K562 (cell line): ENCODE results near the gene ULK3. TPM values are rescaled to one million over a fixed set of nuclear protein-coding genes. Genes with fewer than 3 reads are reported as not detected.

Source experiments
- ATAC-seq: fragments of 200-7000 bp; cut with Tn5 transposase; 3 replicates; pipeline ENCODE4 v1.9.1; 2020; ENCODE audit warnings: moderate library complexity
- BruUV-seq: library from RNA; stranded (reverse); fragments of 400-500 nt; replicated peaks from 2 replicates; lab custom pipeline; 2021; lab: Mats Ljungman, UMichigan
- CTCF ChIA-PET: fragments of 300-600 bp; formaldehyde crosslinking; extraction: SDS; loops from one replicate; lab custom pipeline; 2021; ENCODE audit warnings: low intra/inter-chr PET ratio; lab: Yijun Ruan, JAX
- POLR2A ChIA-PET: fragments of 300-600, 350-650 bp; sonication (Branson Sonifier 250); formaldehyde crosslinking; extraction: SDS; loops from one replicate; lab custom pipeline; 2021; ENCODE audit warnings: antibody characterized with exemption, inconsistent platforms; lab: Yijun Ruan, JAX
- DNase-seq, 4 experiments: peaks; one replicate each; pipeline versions ENCODE4 v3.0.0 to v3.0.0-alpha.2; 2011 to 2018; ENCODE audit warnings: low spot score in 3 of 4, mixed read lengths in 3 of 4; ENCODE audit errors: extremely low read depth in 1 of 4
- FAIRE-seq: peaks from 2 replicates; lab custom pipeline; 2011; peaks lifted over from hg19 to GRCh38; lab: Jason Lieb, UNC
- H2AFZ ChIP-seq: 2 replicates; pipeline ENCODE4 v1.6.0; 2011; ENCODE audit warnings: low read depth, low read length, control low read depth, inconsistent platforms
- H3K27ac ChIP-seq: fragments of 200-600 bp; 3 replicates; pipeline ENCODE4 v1.8.0; 2011; ENCODE audit warnings: low read depth, mild to moderate bottlenecking, control low read depth, inconsistent platforms, low read length, moderate library complexity, mixed read lengths; ENCODE audit errors: extremely low read depth
- H3K27me3 ChIP-seq, 2 experiments: fragments of 300-600 bp in 1 of 2; 2 replicates in 1 of 2; 3 replicates in 1 of 2; pipeline versions ENCODE4 v1.6.0 to v1.8.0; 2011; ENCODE audit warnings: inconsistent platforms in 2 of 2, low read length in 2 of 2, mild to moderate bottlenecking in 1 of 2, mixed read lengths in 1 of 2, moderate library complexity in 1 of 2; ENCODE audit not compliant: control insufficient read depth in 2 of 2, insufficient read depth in 2 of 2
- H3K36me3 ChIP-seq: fragments of 300-600 bp; 3 replicates; pipeline ENCODE4 v1.8.0; 2011; ENCODE audit warnings: mild to moderate bottlenecking, low read length, inconsistent platforms; ENCODE audit not compliant: control insufficient read depth, insufficient read depth
- H3K4me1 ChIP-seq, 2 experiments: fragments of 200-600 bp in 1 of 2; replicated peaks in 1 of 2; 2 replicates in 1 of 2; 3 replicates in 1 of 2; pipeline versions ENCODE4 v1.5.1 to v1.8.0; 2011; ENCODE audit warnings: inconsistent platforms in 2 of 2, low read length in 2 of 2, mild to moderate bottlenecking in 1 of 2, mixed read lengths in 1 of 2, moderate library complexity in 1 of 2; ENCODE audit not compliant: control insufficient read depth in 2 of 2, insufficient read depth in 2 of 2
- H3K4me2 ChIP-seq: 2 replicates; pipeline ENCODE4 v1.6.1; 2011; ENCODE audit warnings: low read length, control low read depth, inconsistent platforms, mixed read lengths; ENCODE audit not compliant: insufficient read depth
- H3K4me3 ChIP-seq: fragments of 200-600 bp; sonication (generic), shearing (Covaris generic); 2 replicates; pipeline ENCODE4 v1.5.1; 2016; ENCODE audit warnings: control low read depth, inconsistent platforms
- H3K79me2 ChIP-seq: fragments of 200-600 bp; 3 replicates; pipeline ENCODE4 v1.8.0; 2011; ENCODE audit warnings: low read length, inconsistent platforms; ENCODE audit not compliant: control insufficient read depth, insufficient read depth
- H3K9ac ChIP-seq, 2 experiments: 2 replicates each; pipeline versions ENCODE4 v1.6.0 to v1.6.1; 2011; ENCODE audit warnings: low read depth in 2 of 2, low read length in 2 of 2, control low read depth in 1 of 2, inconsistent platforms in 1 of 2, mild to moderate bottlenecking in 1 of 2, mixed read lengths in 1 of 2; ENCODE audit not compliant: insufficient read depth in 1 of 2
- H3K9me1 ChIP-seq: one replicate; pipeline ENCODE4 v1.6.0; 2011; ENCODE audit warnings: inconsistent platforms, mild to moderate bottlenecking, low read length, moderate library complexity; ENCODE audit not compliant: control insufficient read depth, insufficient read depth
- H3K9me3 ChIP-seq: replicated peaks from 2 replicates; pipeline ENCODE4 v1.5.1; 2011; ENCODE audit warnings: low read depth, low read length, inconsistent platforms; ENCODE audit not compliant: control insufficient read depth, insufficient read depth
- H4K20me1 ChIP-seq: replicated peaks from 2 replicates; pipeline ENCODE4 v1.6.1; 2011; ENCODE audit warnings: low read length, inconsistent platforms, mixed read lengths; ENCODE audit not compliant: control insufficient read depth, insufficient read depth
- CHD4 ChIP-seq: fragments of 200-600 bp; sonication (generic); IDR thresholded peaks from 3 replicates; pipeline ENCODE4 v1.6.1; 2012; ENCODE audit warnings: low read depth, mild to moderate bottlenecking, mixed read lengths, low read length, inconsistent platforms; ENCODE audit not compliant: insufficient read depth, insufficient replicate concordance, poor library complexity, severe bottlenecking
- ZFP36 ChIP-seq: fragments of 150-350 bp; IDR thresholded peaks from 2 replicates; pipeline ENCODE4 v1.6.1; 2018; ENCODE audit warnings: low read length, low read depth; ENCODE audit not compliant: partially characterized antibody
- WGBS: fragments of 100-300 bp; shearing (Covaris generic); methylation state at CpG from one replicate; pipeline ENCODE4 v1.1.6; 2016; ENCODE audit warnings: low coverage, mixed read lengths; ENCODE audit not compliant: insufficient coverage; ENCODE audit errors: missing lambda C conversion rate; 5-methylcytosine and 5-hydroxymethylcytosine counted together
- in situ Hi-C: fragments of 300-500 bp; cut with MboI; formaldehyde crosslinking; loops from 4 replicates; pipeline ENCODE4 v1.15.0; 2018; ENCODE audit warnings: inconsistent platforms, mixed read lengths
- intact Hi-C: fragments of 100-400 bp; cut with micrococcal nuclease; formaldehyde crosslinking; loops from 2 replicates; pipeline ENCODE4 v1.14.2; 2022
- polyA plus RNA-seq, 8 experiments: library from polyadenylated mRNA; depleted of rRNA in 4 of 8; stranded (reverse) in 5 of 8; unstranded in 3 of 8; fragments of >200 nt; fragmentation: Nextera tagmentation in 2 of 8; fragmentation: Illumina TruSeq in 1 of 8; extraction: Ambion mirVana in 2 of 8; extraction: Trizol in 1 of 8; gene quantifications; 2 replicates each; pipeline versions ENCODE4 v1.2.1 to v1.2.3, GENCODE V29; 2011 to 2014; ENCODE audit warnings: inconsistent platforms in 1 of 8, missing spikeins in 1 of 8
- total RNA-seq, 7 experiments: library from RNA; depleted of rRNA in 6 of 7; stranded (reverse); fragments of >200 nt in 6 of 7; fragmentation: Illumina TruSeq in 2 of 7; extraction: Trizol in 2 of 7; gene quantifications; 2 replicates each; pipeline versions ENCODE4 v1.2.1 to v1.2.3, GENCODE V29; 2011 to 2021; ENCODE audit warnings: low replicate concordance in 1 of 7
- TF ChIP-seq, protein P1 (sequence below): sonication (generic); formaldehyde crosslinking; IDR thresholded peaks from 2 replicates; pipeline ENCODE4 v1.8.1; 2023; ENCODE audit warnings: mild to moderate bottlenecking, missing genetic modification reagents

The ULK3 gene
- total and polyA plus RNA-seq, 9 of the 15 experiments (the other 6 are each of a cell fraction or from before 2014, with no cell fraction given), result 0.68 to 68.0 (median 34.9) TPM

DNA sequence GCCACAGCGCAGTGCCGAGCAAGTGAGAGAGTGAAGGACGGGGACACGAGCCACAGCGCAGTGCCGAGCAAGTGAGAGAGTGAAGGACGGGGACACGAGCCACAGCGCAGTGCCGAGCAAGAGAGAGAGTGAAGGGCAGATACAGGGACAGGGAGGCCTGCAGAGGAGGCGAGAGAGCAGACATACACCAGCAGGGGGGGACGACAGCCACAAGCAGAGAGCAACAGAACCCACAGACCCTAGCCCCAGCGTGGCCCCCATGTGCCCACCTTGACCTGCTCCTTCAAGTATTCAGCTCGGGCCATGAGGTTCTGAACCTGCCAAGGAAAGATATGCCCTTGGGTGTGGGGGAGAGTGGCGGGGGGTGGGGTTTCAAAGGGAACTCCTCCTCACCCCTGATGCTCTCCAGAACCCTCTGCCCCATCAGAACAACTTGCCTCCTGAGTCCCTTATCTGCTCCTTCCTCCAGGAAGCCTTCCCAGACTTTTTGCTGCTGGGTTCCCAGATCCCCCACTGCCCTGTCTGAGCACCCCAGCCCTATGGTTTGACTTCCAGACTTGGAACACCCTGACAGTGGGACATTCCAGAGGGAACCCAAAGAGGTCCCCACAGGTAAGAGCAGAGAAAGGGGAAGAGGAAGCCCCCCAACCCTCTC, 5.3 kb downstream of the ULK3 start:
- no TSS peak for BruUV-seq
- Histone ChIP-seq H3K9me3 (no peaks in the 10 kb centered on the region), H3K79me2 (peaks cover 11% of the 10 kb centered on the region; the same call in 2 of the 3 replicates), H3K27me3 (no peaks in the 10 kb centered on the region), H3K4me1 (peaks cover 12 to 46% of the 10 kb centered on the region in 2 experiments; a peak in 4 of 5 replicates), H3K36me3 (peaks cover 53% of the 10 kb centered on the region; the same call in 1 of the 3 replicates), H3K4me2 (no peak overlapping the region), H2AFZ (no peak overlapping the region), H3K9me1 (peaks cover 8% of the 10 kb centered on the region), H3K27ac (no peak overlapping the region), H3K9ac (no peak overlapping the region; a peak in 1 of 4 replicates), H4K20me1 (peaks cover 8% of the 10 kb centered on the region; the same call in 1 of the 2 replicates), H3K4me3 (no peak overlapping the region)
- POLR2A ChIA-PET, result interaction anchor here (0.9 to 1.6 kb wide), 3 partner anchors 10 to 97 kb away, joined by 3 to 4 read pairs (median 3); partner anchors contain the start of gene CPLX3
- FAIRE-seq (no peak), ATAC-seq (no peak), DNase-seq (no peak)
- CTCF ChIA-PET, result no interaction called here
- TF ChIP-seq ZFP36 (peak; percentile 86), CHD4 (no peak)
- intact Hi-C loops (loop anchor here (5.0 kb wide), 1 partner anchor 65 kb away; no protein-coding TSS in a partner anchor), in situ Hi-C loops (no loop called here)
- 85% methylated on average over 3 of the region's 15 CpGs for WGBS

DNA sequence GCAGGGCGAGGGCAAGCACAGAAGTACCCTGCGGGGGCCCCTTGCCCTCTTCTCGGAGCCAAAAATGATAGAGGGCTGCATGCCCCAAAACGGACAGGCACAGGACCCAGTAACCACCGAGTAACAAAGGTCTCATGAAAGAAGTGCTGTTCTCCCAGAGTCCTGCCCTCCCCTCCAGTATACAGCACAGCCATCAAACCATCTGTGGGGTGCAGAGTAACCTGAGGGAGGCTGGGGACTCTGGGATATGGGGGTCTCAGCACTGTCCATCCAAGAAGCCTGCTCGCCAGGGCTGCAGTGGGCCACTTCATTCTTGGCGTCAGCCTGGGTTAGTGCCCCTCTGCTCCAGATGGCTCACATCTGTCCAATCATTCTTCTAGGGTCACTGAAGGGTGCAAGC, 6.1 kb downstream of the ULK3 start:
- Histone ChIP-seq H3K4me3 (no peak overlapping the region), H3K4me2 (no peak overlapping the region), H3K4me1 (peaks cover 7 to 42% of the 10 kb centered on the region in 2 experiments; a peak in 4 of 5 replicates), H3K79me2 (peaks cover 3% of the 10 kb centered on the region; the same call in 2 of the 3 replicates), H3K9me1 (peaks cover 4% of the 10 kb centered on the region), H2AFZ (no peak overlapping the region), H3K27me3 (no peaks in the 10 kb centered on the region), H4K20me1 (peaks cover 8% of the 10 kb centered on the region; the same call in 1 of the 2 replicates), H3K9me3 (no peaks in the 10 kb centered on the region), H3K27ac (no peak overlapping the region)
- intact Hi-C loops (loop anchor here (5.0 kb wide), 1 partner anchor 65 kb away; no protein-coding TSS in a partner anchor), in situ Hi-C loops (no loop called here)
- CTCF ChIA-PET, result no interaction called here
- POLR2A ChIA-PET, result interaction anchor here (0.5 to 1.6 kb wide), 4 partner anchors 11 to 97 kb away, joined by 3 to 4 read pairs (median 3); partner anchors contain the start of genes CPLX3 and FAM219B
- no TSS peak for BruUV-seq
- FAIRE-seq, result no peak
- no peak for DNase-seq
- WGBS, result 82% methylated on average over 6 of the region's 7 CpGs
- no peak for ATAC-seq
- TF ChIP-seq, protein P1, sequence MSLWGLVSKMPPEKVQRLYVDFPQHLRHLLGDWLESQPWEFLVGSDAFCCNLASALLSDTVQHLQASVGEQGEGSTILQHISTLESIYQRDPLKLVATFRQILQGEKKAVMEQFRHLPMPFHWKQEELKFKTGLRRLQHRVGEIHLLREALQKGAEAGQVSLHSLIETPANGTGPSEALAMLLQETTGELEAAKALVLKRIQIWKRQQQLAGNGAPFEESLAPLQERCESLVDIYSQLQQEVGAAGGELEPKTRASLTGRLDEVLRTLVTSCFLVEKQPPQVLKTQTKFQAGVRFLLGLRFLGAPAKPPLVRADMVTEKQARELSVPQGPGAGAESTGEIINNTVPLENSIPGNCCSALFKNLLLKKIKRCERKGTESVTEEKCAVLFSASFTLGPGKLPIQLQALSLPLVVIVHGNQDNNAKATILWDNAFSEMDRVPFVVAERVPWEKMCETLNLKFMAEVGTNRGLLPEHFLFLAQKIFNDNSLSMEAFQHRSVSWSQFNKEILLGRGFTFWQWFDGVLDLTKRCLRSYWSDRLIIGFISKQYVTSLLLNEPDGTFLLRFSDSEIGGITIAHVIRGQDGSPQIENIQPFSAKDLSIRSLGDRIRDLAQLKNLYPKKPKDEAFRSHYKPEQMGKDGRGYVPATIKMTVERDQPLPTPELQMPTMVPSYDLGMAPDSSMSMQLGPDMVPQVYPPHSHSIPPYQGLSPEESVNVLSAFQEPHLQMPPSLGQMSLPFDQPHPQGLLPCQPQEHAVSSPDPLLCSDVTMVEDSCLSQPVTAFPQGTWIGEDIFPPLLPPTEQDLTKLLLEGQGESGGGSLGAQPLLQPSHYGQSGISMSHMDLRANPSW (CRISPR knock-in tag), result no peak
- TF ChIP-seq, all 486 proteins: peak for 0
- Histone ChIP-seq H3K36me3 (peaks cover 49% of the 10 kb centered on the region; the same call in 1 of the 3 replicates), H3K9ac (no peak overlapping the region)
